HCT116 (cell line): ENCODE measurements around the gene OSBPL5. TPM values are rescaled to one million over a fixed set of nuclear protein-coding genes. Genes with fewer than 3 reads are reported as not detected.

ENCODE experiments used
- ATAC-seq: fragments of 200-7000 bp; cut with Tn5 transposase; 2 replicates; pipeline ENCODE4 v1.9.1; 2020; ENCODE audit warnings: mild to moderate bottlenecking, moderate library complexity
- BruUV-seq: library from RNA; stranded (reverse); fragments of 400-500 nt; replicated peaks from 2 replicates; lab custom pipeline; 2021; lab: Mats Ljungman, UMichigan
- CTCF ChIA-PET: fragments of 300-600 bp; sonication (Branson Sonifier 250); formaldehyde crosslinking; loops from one replicate; lab custom pipeline; 2021; ENCODE audit warnings: antibody characterized with exemption; lab: Charles Lee
- POLR2A ChIA-PET: fragments of 300-600, 350-600 bp; sonication (Branson Sonifier 250); formaldehyde crosslinking; loops from one replicate; lab custom pipeline; 2021; ENCODE audit warnings: antibody characterized with exemption; lab: Charles Lee
- RAD21 ChIA-PET, 2 experiments: fragments of 300-600 bp; sonication (Branson Sonifier 250); formaldehyde crosslinking; loops; one replicate each; lab custom pipeline; 2023; ENCODE audit warnings: low total read pairs in 2 of 2; ENCODE audit not compliant: uncharacterized antibody in 2 of 2, unreplicated experiment in 2 of 2, low non-redundant PET in 1 of 2; lab: Charles Lee
- DNase-seq: peaks from one replicate; pipeline ENCODE4 v3.0.0-alpha.2; 2010; ENCODE audit warnings: low read depth, low spot score
- H2AFZ ChIP-seq: fragments of 200-600 bp; shearing (Covaris generic), sonication (generic); 2 replicates; pipeline ENCODE4 v1.6.1; 2017; ENCODE audit warnings: low read depth, mixed run types, mixed read lengths, antibody characterized with exemption, low read length; ENCODE audit not compliant: poor library complexity, severe bottlenecking
- H3K27ac ChIP-seq: 2 replicates; pipeline ENCODE4 v1.5.1; 2012; ENCODE audit warnings: low read depth, low read length
- H3K27me3 ChIP-seq: fragments of 200-600 bp; sonication (generic); 2 replicates; pipeline ENCODE4 v1.6.1; 2016; ENCODE audit warnings: mixed run types, low read length, mixed read lengths; ENCODE audit not compliant: insufficient read depth
- H3K36me3 ChIP-seq, 2 experiments: fragments of 200-500 bp in 1 of 2; fragments of 200-600 bp in 1 of 2; sonication (Bioruptor generic) in 1 of 2; sonication (generic) in 1 of 2; 2 replicates each; pipeline versions ENCODE4 v1.5.1 to v1.6.1; 2014 to 2016; ENCODE audit warnings: low read length in 2 of 2, inconsistent platforms in 1 of 2, mixed read lengths in 1 of 2, mixed run types in 1 of 2; ENCODE audit not compliant: insufficient read depth in 2 of 2, control insufficient read depth in 1 of 2
- H3K4me1 ChIP-seq, 2 experiments: fragments of 200-600 bp in 1 of 2; sonication (generic) in 1 of 2; 2 replicates each; pipeline versions ENCODE4 v1.5.1 to v1.6.1; 2012 to 2017; ENCODE audit warnings: low read length in 2 of 2, inconsistent platforms in 1 of 2, mild to moderate bottlenecking in 1 of 2, mixed read lengths in 1 of 2, mixed run types in 1 of 2, moderate library complexity in 1 of 2; ENCODE audit not compliant: insufficient read depth in 2 of 2, control insufficient read depth in 1 of 2
- H3K4me2 ChIP-seq: fragments of 200-600 bp; sonication (generic); 2 replicates; pipeline ENCODE4 v1.6.1; 2017; ENCODE audit warnings: mixed run types, low read length, mixed read lengths
- H3K4me3 ChIP-seq, 2 experiments: fragments of 200-600 bp in 1 of 2; sonication (generic) in 1 of 2; replicated peaks in 1 of 2; 2 replicates each; pipeline ENCODE4 v1.5.1; 2011 to 2016; ENCODE audit warnings: low read length in 2 of 2, control low read depth in 1 of 2, low read depth in 1 of 2, mild to moderate bottlenecking in 1 of 2, mixed read lengths in 1 of 2, mixed run types in 1 of 2
- H3K79me2 ChIP-seq: fragments of 200-600 bp; sonication (generic); 2 replicates; pipeline ENCODE4 v1.6.1; 2017; ENCODE audit warnings: mild to moderate bottlenecking, mixed run types, low read length, moderate library complexity, mixed read lengths; ENCODE audit not compliant: insufficient read depth
- H3K9ac ChIP-seq: fragments of 200-600 bp; sonication (generic); 2 replicates; pipeline ENCODE4 v1.6.1; 2016; ENCODE audit warnings: low read length, mixed read lengths
- H3K9me2 ChIP-seq: fragments of 200-600 bp; sonication (generic), shearing (Covaris generic); 2 replicates; pipeline ENCODE4 v1.6.1; 2017; ENCODE audit warnings: mixed run types, mild to moderate bottlenecking, moderate library complexity; ENCODE audit not compliant: insufficient read depth
- H3K9me3 ChIP-seq, 2 experiments: fragments of 200-500 bp in 1 of 2; fragments of 200-600 bp in 1 of 2; sonication (Bioruptor generic) in 1 of 2; sonication (generic) in 1 of 2; 2 replicates each; pipeline ENCODE4 v1.6.1; 2014 to 2017; ENCODE audit warnings: low read length in 2 of 2, mixed read lengths in 2 of 2, inconsistent platforms in 1 of 2, low read depth in 1 of 2, mild to moderate bottlenecking in 1 of 2, mixed run types in 1 of 2, moderate library complexity in 1 of 2; ENCODE audit not compliant: control insufficient read depth in 1 of 2, insufficient read depth in 1 of 2
- H4K20me1 ChIP-seq: fragments of 200-600 bp; sonication (generic), shearing (Covaris generic); 2 replicates; pipeline ENCODE4 v1.6.1; 2017; ENCODE audit warnings: mixed run types, mild to moderate bottlenecking, moderate library complexity; ENCODE audit not compliant: insufficient read depth
- ELF1 ChIP-seq: IDR thresholded peaks from 2 replicates; pipeline ENCODE4 v1.6.1; 2012; ENCODE audit warnings: low read depth, borderline replicate concordance
- EZH2phosphoT487 ChIP-seq: fragments of 200-600 bp; IDR thresholded peaks from 2 replicates; pipeline ENCODE4 v1.6.1; 2018; ENCODE audit warnings: antibody characterized with exemption, borderline replicate concordance
- JUND ChIP-seq: IDR thresholded peaks from 2 replicates; pipeline ENCODE4 v1.6.1; 2012
- RAD21 ChIP-seq: IDR thresholded peaks from 2 replicates; pipeline ENCODE4 v1.6.1; 2012; ENCODE audit warnings: low read depth, mild to moderate bottlenecking
- SIN3A ChIP-seq: IDR thresholded peaks from 2 replicates; pipeline ENCODE4 v1.6.1; 2012; ENCODE audit warnings: low read depth
- SP1 ChIP-seq: IDR thresholded peaks from 2 replicates; pipeline ENCODE4 v1.6.1; 2012; ENCODE audit warnings: low read depth
- TCF7L2 ChIP-seq: IDR thresholded peaks from 2 replicates; pipeline ENCODE4 v1.7.0; 2011; ENCODE audit warnings: borderline replicate concordance, inconsistent platforms; ENCODE audit not compliant: insufficient read depth, insufficient read length; ENCODE audit errors: extremely low read depth
- ZNF274 ChIP-seq: fragments of 200-500 bp; sonication (Bioruptor generic); IDR thresholded peaks from 2 replicates; pipeline ENCODE4 v1.6.1; 2014; ENCODE audit warnings: mild to moderate bottlenecking, low read depth, low read length, inconsistent platforms
- intact Hi-C: fragments of 100-400 bp; cut with micrococcal nuclease; formaldehyde crosslinking; loops from 2 replicates; pipeline ENCODE4 v1.10.0; 2022
- total RNA-seq: library from RNA; stranded (reverse); gene quantifications from one replicate; pipeline ENCODE4 v1.2.1, GENCODE V29; 2021; ENCODE audit not compliant: unreplicated experiment
- TF ChIP-seq, protein P1 (sequence below): IDR thresholded peaks from 2 replicates; pipeline ENCODE4 v1.6.1; 2012; ENCODE audit warnings: low read depth
- TF ChIP-seq, protein P2 (sequence below): IDR thresholded peaks from 2 replicates; pipeline ENCODE4 v1.6.1; 2011; ENCODE audit warnings: mild to moderate bottlenecking, low read length, moderate library complexity; ENCODE audit not compliant: insufficient replicate concordance; ENCODE audit errors: extremely low read depth

The OSBPL5 gene
- total RNA-seq, 1 experiment from 2014 or later: 44.2 TPM

DNA sequence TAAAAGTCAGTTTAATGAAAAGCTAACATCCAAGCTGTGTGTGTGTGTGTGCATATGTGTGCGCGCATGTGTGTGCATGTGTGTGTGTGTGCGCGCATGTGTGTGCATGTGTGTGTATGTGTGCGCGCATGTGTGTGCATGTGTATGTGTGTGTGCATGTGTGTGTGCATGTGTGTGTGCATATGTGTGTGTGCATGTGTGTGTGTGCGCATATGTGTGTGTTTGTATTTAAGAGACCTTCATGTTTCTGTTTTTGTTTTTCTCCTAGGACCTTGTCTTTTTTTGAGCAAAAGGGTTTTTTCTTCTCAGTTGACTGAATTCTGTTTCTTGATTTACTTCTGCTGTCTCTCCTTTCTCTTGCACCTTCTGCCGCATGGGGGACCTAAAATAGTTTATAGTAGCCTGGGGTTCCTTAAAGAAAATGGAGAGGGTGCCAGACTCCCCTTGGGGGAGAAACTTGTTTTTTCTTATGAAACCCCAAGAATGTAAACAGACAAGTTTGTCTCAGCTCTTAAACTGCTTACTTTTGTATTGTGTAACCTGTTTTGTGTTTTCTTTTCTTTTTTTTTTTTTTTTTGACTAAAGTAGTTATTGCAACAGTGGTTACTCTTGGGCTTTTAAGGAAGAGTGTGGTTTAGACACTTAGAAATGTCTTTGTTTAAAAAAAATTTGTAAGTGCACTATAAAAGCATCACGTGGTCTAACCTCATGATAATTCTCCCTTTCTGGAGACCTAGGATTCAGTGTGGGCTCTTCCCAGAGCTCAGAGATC, 53.0 kb downstream of the OSBPL5 start:
- Histone ChIP-seq H4K20me1 (no peaks in the 10 kb centered on the region), H3K9me2 (no peaks in the 10 kb centered on the region), H3K9ac (no peak overlapping the region), H3K4me2 (no peak overlapping the region), H3K79me2 (no peaks in the 10 kb centered on the region)
- RAD21 ChIA-PET: no interaction called here
- BruUV-seq: no TSS peak
- TF ChIP-seq, protein P1, sequence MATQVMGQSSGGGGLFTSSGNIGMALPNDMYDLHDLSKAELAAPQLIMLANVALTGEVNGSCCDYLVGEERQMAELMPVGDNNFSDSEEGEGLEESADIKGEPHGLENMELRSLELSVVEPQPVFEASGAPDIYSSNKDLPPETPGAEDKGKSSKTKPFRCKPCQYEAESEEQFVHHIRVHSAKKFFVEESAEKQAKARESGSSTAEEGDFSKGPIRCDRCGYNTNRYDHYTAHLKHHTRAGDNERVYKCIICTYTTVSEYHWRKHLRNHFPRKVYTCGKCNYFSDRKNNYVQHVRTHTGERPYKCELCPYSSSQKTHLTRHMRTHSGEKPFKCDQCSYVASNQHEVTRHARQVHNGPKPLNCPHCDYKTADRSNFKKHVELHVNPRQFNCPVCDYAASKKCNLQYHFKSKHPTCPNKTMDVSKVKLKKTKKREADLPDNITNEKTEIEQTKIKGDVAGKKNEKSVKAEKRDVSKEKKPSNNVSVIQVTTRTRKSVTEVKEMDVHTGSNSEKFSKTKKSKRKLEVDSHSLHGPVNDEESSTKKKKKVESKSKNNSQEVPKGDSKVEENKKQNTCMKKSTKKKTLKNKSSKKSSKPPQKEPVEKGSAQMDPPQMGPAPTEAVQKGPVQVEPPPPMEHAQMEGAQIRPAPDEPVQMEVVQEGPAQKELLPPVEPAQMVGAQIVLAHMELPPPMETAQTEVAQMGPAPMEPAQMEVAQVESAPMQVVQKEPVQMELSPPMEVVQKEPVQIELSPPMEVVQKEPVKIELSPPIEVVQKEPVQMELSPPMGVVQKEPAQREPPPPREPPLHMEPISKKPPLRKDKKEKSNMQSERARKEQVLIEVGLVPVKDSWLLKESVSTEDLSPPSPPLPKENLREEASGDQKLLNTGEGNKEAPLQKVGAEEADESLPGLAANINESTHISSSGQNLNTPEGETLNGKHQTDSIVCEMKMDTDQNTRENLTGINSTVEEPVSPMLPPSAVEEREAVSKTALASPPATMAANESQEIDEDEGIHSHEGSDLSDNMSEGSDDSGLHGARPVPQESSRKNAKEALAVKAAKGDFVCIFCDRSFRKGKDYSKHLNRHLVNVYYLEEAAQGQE: no peak
- no peak for TF ChIP-seq ELF1
- no peak for TF ChIP-seq JUND
- no peak for TF ChIP-seq ZNF274
- no peak for TF ChIP-seq SP1
- TF ChIP-seq, protein P2, sequence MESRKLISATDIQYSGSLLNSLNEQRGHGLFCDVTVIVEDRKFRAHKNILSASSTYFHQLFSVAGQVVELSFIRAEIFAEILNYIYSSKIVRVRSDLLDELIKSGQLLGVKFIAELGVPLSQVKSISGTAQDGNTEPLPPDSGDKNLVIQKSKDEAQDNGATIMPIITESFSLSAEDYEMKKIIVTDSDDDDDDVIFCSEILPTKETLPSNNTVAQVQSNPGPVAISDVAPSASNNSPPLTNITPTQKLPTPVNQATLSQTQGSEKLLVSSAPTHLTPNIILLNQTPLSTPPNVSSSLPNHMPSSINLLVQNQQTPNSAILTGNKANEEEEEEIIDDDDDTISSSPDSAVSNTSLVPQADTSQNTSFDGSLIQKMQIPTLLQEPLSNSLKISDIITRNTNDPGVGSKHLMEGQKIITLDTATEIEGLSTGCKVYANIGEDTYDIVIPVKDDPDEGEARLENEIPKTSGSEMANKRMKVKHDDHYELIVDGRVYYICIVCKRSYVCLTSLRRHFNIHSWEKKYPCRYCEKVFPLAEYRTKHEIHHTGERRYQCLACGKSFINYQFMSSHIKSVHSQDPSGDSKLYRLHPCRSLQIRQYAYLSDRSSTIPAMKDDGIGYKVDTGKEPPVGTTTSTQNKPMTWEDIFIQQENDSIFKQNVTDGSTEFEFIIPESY: no peak
- no peak for TF ChIP-seq TCF7L2
- TF ChIP-seq EZH2phosphoT487: no peak
- no peak for TF ChIP-seq RAD21
- TF ChIP-seq SIN3A: no peak
- TF ChIP-seq, all 23 proteins: peak for 0
- no peaks in the 10 kb centered on the region for H3K27me3 ChIP-seq
- CTCF ChIA-PET: no interaction called here
- H3K4me3 ChIP-seq: no peak overlapping the region
- H3K4me1 ChIP-seq: no peaks in the 10 kb centered on the region
- no peak overlapping the region for H2AFZ ChIP-seq
- peaks cover 0 to 10% of the 10 kb centered on the region in 2 experiments; a peak in 2 of 4 replicates for H3K36me3 ChIP-seq
- H3K9me3 ChIP-seq: peaks cover 4 to 8% of the 10 kb centered on the region in 2 experiments; a peak in 2 of 4 replicates
- POLR2A ChIA-PET: no interaction called here
- DNase-seq (no peak), ATAC-seq (no peak)
- H3K27ac ChIP-seq: no peak overlapping the region
- intact Hi-C loops: loop anchor here (2.0 kb wide), 1 partner anchor 305 kb away; no protein-coding TSS in a partner anchor
